Stimulated activated CD8-positive, alpha-beta memory T cell treated with anti-CD3 and anti-CD28 coated beads, Interleukin-15, amount 100 ng/mL, for 1 hour (primary cell): Measurements from ENCODE around the gene FOXO6.

Experiments used
- DNase-seq: peaks from one replicate; pipeline ENCODE4 v3.0.0-alpha.2; 2020; ENCODE audit warnings: low read depth

FOXO6 gene

DNA sequence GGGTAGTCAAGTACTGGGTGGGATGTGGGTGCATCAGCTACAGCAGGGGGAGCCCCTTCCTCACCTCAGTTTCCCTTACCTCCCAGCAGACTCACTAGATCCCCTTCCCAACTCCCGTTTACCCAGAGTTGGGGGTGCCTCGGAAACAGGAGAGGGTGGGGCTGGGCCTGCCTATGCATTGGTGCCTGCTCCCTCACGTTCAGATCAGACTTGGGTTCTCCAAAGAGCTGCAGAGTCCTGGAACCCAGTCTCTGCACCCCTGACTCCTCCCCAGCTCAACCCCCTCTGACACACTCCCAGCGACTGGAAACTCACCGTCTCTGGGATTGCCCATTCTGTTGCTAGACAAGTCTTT lies 6.0 kb downstream of the FOXO6 start:
- no peak for DNase-seq

GRCh38 chr1:41368366-41368765 lies 7.1 kb downstream of the FOXO6 start:
- no peak for DNase-seq

- no peak for DNase-seq
These were observed 7.6 kb downstream of the FOXO6 start for GRCh38 chr1:41368801-41369200.

GRCh38 chr1:41369531-41369930 lies 8.3 kb downstream of the FOXO6 start:
- no peak for DNase-seq

DNA sequence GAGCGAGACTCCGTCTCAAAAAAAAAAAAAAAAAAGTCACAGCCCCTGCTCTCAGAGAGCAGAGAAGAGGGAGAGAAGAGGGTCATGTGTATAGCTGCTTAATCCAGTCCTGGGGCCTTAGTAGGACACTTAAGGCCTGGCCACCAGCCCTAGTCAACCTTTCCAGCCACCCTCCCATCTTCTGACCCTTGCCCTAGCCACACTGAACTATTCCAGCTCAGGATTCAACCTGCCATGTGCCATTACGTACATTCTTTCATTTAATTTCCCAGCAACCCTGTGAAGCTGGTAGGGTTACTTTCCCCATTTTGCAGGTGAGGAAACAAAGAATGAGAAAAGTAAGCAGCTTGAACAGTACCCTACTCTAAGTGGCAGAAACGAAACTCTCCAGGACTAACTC lies 9.0 kb downstream of the FOXO6 start:
- no peak for DNase-seq

GRCh38 chr1:41370756-41371420 lies 9.7 kb downstream of the FOXO6 start:
- no peak for DNase-seq

GRCh38 chr1:41371630-41372599 lies 10.7 kb downstream of the FOXO6 start:
- DNase-seq: no peak

- no peak for DNase-seq
These were observed 11.4 kb downstream of the FOXO6 start for GRCh38 chr1:41372600-41372993.

DNA sequence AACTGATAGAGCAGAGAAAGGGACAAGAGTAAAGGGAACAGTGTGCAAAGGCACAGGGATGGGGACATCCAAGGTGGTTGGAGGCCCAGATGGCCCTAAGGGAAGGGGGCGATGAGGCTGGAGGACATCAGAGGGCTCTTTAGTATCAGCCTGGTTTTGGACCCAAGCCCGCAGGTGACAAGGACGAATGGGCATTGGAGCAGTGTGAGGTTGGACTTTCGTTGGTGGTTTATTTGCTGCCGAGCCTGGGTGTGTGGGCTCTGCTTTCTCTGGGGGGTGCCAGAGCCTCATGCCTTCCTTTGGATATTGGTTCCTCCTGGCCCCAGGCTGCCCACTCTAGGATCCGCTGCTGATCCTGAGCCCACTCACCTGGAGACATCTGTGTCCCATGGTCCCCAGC lies 12.1 kb downstream of the FOXO6 start:
- DNase-seq: no peak

GRCh38 chr1:41374711-41375110 lies 13.5 kb downstream of the FOXO6 start:
- DNase-seq: no peak

DNA sequence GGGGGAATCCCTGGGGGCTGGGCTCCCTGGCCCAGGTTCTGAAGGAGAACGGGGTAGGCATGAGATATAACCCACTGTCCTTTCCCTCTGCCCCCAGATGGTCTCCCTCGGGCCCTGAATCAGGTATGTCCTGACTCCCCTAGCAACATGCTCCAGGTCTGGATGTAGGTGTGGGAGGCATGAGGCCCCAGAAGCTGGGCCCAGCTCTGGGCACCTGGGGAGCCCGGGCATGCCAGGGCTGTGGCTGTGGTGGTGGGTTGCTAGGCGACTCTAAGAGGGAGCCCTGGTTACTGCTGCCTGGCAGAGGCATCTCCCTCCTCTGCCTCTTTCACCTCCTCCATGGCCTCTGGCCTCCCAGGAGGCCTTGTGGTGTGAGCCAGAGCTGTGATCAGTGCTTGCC lies 16.2 kb downstream of the FOXO6 start:
- DNase-seq: no peak

GRCh38 chr1:41378222-41378621 lies 17.0 kb downstream of the FOXO6 start:
- DNase-seq: no peak

DNA sequence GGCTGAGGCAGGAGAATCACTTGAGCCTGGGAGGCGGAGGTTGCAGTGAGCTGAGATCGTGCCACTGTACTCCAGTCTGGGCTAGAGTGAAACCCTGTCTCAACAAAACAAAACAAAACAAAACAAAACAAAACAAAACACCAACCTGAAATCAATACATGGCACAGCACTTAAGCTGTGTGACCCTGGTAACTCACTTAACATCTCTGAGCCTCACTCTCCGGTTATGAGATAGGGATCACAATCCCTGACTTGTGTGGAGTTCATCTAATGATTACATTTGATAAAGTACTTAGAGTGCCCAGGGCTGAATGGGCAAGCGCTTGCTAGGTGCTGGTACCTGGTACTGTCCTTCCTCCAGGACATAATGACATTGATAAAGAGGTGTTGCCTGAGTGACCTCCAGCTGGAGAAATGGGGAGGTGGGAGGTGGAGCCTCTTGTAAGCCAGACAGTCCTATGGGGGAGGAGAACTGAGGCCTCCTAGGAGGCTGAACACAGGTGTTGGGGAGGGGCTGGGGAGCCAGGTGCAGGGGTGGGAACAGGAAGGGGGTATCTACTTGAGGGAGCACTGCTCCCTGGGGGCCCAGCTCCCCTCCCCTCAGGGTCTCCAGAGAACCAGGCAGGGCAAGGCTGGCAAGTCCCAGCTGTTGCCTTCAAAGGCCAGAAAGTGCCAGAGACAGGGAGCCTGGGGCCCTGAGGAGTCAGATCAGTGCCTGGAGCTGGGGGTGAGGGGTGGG lies 17.9 kb downstream of the FOXO6 start:
- no peak for DNase-seq

DNA sequence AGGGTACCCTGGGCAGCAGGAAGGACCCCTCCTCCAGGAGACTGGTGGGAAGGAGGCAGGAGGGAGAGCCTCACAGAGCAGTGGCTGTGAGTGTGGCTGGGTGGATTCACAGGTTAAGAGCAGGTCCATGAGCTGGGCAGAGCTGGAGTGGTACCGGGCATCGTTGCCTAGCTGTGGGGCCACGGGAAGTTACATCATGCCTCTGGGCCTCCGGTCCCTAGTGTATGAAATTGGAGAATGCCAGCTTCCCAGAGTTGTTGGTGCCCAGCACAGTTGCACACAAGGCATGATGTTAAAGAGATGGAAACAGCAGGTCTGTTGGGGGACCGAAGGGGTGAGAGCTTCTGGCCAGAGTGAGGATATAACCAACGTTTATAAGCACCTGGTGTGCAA lies 18.5 kb downstream of the FOXO6 start:
- DNase-seq: no peak

- DNase-seq: no peak
These were observed 19.0 kb downstream of the FOXO6 start for GRCh38 chr1:41380195-41380594.

DNA sequence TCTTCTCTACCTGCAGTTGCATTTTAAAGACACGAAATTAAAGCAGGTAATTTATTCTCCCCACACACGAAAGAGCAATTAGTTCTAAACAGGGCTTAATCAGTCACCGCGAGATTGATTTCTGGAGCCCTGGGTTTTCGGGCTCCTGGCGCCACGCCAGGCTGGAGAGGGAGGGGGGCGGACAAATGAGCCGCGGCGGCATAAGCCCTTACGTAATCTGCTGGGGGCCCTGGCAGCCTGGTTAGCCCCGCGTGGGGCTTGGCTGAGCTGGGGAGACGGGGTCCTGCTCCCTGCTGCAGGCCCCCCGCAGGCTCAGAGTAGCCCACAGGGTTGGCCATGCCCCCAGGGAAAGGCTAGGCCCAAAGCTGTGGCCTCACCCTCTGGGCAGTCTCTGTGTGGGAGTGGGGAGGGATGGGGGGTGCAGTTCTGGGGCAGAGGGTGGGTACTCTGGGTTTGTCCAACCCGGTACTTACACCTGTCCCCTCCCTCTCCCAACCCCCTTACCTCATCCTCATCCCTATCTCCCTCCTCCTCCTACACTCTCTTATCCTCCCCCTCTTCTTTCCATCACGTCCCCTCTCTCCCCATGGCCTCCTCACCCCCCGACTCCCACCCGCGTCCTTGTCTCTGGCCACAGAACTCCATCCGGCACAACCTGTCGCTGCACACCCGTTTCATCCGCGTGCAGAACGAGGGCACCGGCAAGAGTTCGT lies 19.9 kb downstream of the FOXO6 start:
- no peak for DNase-seq

DNA sequence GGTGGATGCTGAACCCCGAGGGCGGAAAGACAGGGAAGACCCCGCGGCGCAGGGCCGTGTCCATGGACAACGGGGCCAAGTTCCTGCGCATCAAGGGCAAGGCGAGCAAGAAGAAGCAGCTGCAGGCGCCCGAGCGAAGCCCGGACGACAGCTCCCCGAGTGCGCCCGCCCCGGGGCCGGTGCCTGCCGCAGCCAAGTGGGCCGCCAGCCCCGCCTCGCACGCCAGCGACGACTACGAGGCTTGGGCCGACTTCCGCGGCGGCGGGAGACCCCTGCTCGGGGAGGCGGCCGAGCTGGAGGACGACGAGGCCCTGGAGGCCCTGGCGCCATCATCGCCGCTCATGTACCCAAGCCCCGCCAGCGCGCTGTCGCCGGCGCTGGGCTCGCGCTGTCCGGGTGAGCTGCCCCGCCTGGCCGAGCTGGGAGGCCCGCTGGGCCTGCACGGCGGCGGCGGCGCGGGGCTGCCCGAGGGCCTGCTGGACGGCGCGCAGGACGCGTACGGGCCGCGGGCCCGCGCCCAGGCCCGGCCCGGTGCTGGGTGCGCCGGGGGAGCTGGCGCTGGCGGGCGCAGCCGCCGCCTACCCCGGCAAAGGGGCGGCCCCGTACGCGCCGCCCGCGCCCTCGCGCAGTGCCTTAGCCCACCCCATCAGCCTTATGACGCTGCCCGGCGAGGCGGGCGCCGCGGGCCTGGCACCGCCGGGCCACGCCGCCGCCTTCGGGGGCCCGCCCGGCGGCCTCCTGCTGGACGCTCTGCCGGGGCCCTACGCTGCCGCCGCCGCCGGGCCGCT lies 20.7 kb downstream of the FOXO6 start:
- DNase-seq: no peak

- DNase-seq: no peak
These were observed 21.4 kb downstream of the FOXO6 start for GRCh38 chr1:41382480-41383090.

- no peak for DNase-seq
These were observed 22.0 kb downstream of the FOXO6 start for GRCh38 chr1:41383094-41383852.

- no peak for DNase-seq
These were observed 23.3 kb downstream of the FOXO6 start for GRCh38 chr1:41384579-41384978.
